ENCODE data around the gene B4GALT6. TPM values are rescaled to one million over a fixed set of nuclear protein-coding genes. Genes with fewer than 3 reads are reported as not detected.

B4GALT6 gene
- total and polyA plus RNA-seq, 2 of the 8 experiments (the other 6 are each of a cell fraction or from before 2014, with no cell fraction given), result 6.3 to 41.5 TPM

DNA sequence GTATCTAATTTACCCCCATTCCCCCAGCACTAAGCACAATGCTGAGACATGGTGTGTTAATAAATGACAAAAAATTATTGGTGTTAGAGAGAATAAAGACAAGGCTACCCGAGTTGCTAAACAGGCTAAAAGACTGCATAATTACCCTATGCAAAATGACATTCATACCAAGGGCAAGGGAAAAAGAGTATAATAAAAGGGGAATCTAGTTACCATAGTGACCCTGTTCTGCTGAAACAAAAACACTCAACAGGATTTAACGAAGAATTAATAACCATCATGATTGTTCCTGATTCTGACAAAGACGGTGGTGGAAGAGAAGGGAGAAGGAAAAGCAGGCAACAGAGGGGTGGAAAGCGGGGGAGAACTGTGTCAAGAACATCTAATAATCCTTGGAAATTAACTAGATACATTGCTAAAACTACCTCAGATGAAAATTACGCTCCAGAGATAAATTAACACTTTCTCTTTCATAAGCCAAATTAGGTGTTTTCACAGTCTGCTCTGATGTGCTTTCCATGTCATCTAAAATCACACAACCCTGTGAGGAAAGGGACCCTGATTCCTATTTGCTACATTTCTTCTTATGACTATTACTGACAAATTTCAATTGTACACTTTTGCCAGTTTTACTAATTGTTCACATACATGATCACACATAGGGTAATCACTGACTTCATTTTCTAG lies 67.2 kb downstream of the B4GALT6 start (continued):
- TF ChIP-seq, protein P1, sequence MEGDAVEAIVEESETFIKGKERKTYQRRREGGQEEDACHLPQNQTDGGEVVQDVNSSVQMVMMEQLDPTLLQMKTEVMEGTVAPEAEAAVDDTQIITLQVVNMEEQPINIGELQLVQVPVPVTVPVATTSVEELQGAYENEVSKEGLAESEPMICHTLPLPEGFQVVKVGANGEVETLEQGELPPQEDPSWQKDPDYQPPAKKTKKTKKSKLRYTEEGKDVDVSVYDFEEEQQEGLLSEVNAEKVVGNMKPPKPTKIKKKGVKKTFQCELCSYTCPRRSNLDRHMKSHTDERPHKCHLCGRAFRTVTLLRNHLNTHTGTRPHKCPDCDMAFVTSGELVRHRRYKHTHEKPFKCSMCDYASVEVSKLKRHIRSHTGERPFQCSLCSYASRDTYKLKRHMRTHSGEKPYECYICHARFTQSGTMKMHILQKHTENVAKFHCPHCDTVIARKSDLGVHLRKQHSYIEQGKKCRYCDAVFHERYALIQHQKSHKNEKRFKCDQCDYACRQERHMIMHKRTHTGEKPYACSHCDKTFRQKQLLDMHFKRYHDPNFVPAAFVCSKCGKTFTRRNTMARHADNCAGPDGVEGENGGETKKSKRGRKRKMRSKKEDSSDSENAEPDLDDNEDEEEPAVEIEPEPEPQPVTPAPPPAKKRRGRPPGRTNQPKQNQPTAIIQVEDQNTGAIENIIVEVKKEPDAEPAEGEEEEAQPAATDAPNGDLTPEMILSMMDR (IDR thresholded peaks at IDR 0.05; ENCODE audit: control extremely low read depth in 1 of 3, insufficient read depth in 1 of 3, low read depth in 1 of 3, low read length in 3 of 3), result no peak

Measured in H1 (cell line).